IMR-90 (cell line): ENCODE results near the gene PLCG2. TPM values are rescaled to one million over a fixed set of nuclear protein-coding genes. Genes with fewer than 3 reads are reported as not detected.

ENCODE experiments used
- ATAC-seq: fragments of 200-7000 bp; cut with Tn5 transposase; 2 replicates; pipeline ENCODE4 v1.9.1; 2020; ENCODE audit warnings: low read depth, mild to moderate bottlenecking, moderate library complexity
- BruUV-seq: library from RNA; stranded (reverse); fragments of 400-500 nt; replicated peaks from 2 replicates; lab custom pipeline; 2021; lab: Mats Ljungman, UMichigan
- CTCF ChIA-PET: fragments of 300-600 bp; formaldehyde crosslinking; extraction: SDS; loops from one replicate; lab custom pipeline; 2021; ENCODE audit warnings: antibody characterized with exemption; lab: Yijun Ruan, JAX
- POLR2A ChIA-PET: fragments of 300-600 bp; sonication (Branson Sonifier 250); formaldehyde crosslinking; loops from one replicate; lab custom pipeline; 2022; ENCODE audit warnings: antibody characterized with exemption; ENCODE audit not compliant: unreplicated experiment; lab: Charles Lee
- DNase-seq: peaks from one replicate; pipeline ENCODE4 v3.0.0; 2013
- H2AFZ ChIP-seq: replicated peaks from 2 replicates; pipeline ENCODE3; 2013; ENCODE audit warnings: low read length, mild to moderate bottlenecking; ENCODE audit not compliant: poor library complexity
- H2AK5ac ChIP-seq: 2 replicates; pipeline ENCODE4 v1.6.1; 2013; ENCODE audit warnings: low read depth, low read length, inconsistent platforms
- H2AK9ac ChIP-seq: replicated peaks from 2 replicates; pipeline ENCODE3; 2013; ENCODE audit warnings: mild to moderate bottlenecking, low read depth, low read length, moderate library complexity; ENCODE audit not compliant: poor library complexity
- H2BK120ac ChIP-seq: 2 replicates; pipeline ENCODE4 v1.6.1; 2013; ENCODE audit warnings: low read depth, low read length, inconsistent platforms
- H2BK15ac ChIP-seq: 3 replicates; pipeline ENCODE4 v1.6.1; 2013; ENCODE audit warnings: low read depth, low read length, inconsistent platforms
- H2BK20ac ChIP-seq: 2 replicates; pipeline ENCODE4 v1.6.1; 2013; ENCODE audit warnings: low read depth, mild to moderate bottlenecking, inconsistent platforms, low read length, moderate library complexity
- H2BK5ac ChIP-seq: 2 replicates; pipeline ENCODE4 v1.6.1; 2013; ENCODE audit warnings: mild to moderate bottlenecking, low read depth, low read length, inconsistent platforms; ENCODE audit not compliant: poor library complexity, severe bottlenecking
- H3K14ac ChIP-seq: replicated peaks from 2 replicates; pipeline ENCODE4 v1.6.1; 2013; ENCODE audit warnings: low read depth, low read length, inconsistent platforms
- H3K18ac ChIP-seq: 2 replicates; pipeline ENCODE4 v1.6.1; 2013; ENCODE audit warnings: low read depth, low read length, control low read depth
- H3K23ac ChIP-seq: 2 replicates; pipeline ENCODE4 v1.6.1; 2013; ENCODE audit warnings: low read depth, low read length, inconsistent platforms
- H3K27ac ChIP-seq: 2 replicates; pipeline ENCODE4 v1.5.1; 2013; ENCODE audit warnings: mild to moderate bottlenecking, control low read depth, low read length; ENCODE audit not compliant: insufficient read depth
- H3K27me3 ChIP-seq: 2 replicates; pipeline ENCODE4 v1.6.1; 2013; ENCODE audit warnings: low read length; ENCODE audit not compliant: control insufficient read depth, insufficient read depth
- H3K36me3 ChIP-seq: 2 replicates; pipeline ENCODE4 v1.6.1; 2013; ENCODE audit warnings: low read length, mixed read lengths; ENCODE audit not compliant: control insufficient read depth, insufficient read depth
- H3K4ac ChIP-seq: 2 replicates; pipeline ENCODE4 v1.6.1; 2013; ENCODE audit warnings: low read depth, low read length, inconsistent platforms
- H3K4me1 ChIP-seq: 2 replicates; pipeline ENCODE4 v1.6.1; 2013; ENCODE audit warnings: low read length, mixed read lengths; ENCODE audit not compliant: control insufficient read depth, insufficient read depth
- H3K4me2 ChIP-seq: 2 replicates; pipeline ENCODE4 v1.6.1; 2013; ENCODE audit warnings: low read depth, mild to moderate bottlenecking, control low read depth, low read length, moderate library complexity
- H3K4me3 ChIP-seq: 2 replicates; pipeline ENCODE4 v1.5.1; 2013; ENCODE audit warnings: low read depth, mild to moderate bottlenecking, control low read depth, low read length, moderate library complexity; ENCODE audit not compliant: insufficient read depth
- H3K56ac ChIP-seq: 2 replicates; pipeline ENCODE4 v1.6.1; 2013; ENCODE audit warnings: low read length, inconsistent platforms; ENCODE audit not compliant: insufficient read depth; ENCODE audit errors: extremely low read depth
- H3K79me1 ChIP-seq, 2 experiments: 2 replicates each; pipeline ENCODE4 v1.6.1; 2013; ENCODE audit warnings: low read length in 2 of 2, inconsistent platforms in 1 of 2, low read depth in 1 of 2
- H3K9ac ChIP-seq: 2 replicates; pipeline ENCODE4 v1.6.1; 2013; ENCODE audit warnings: low read depth, low read length, control low read depth
- H3K9me1 ChIP-seq: 2 replicates; pipeline ENCODE4 v1.6.1; 2013; ENCODE audit warnings: low read length, inconsistent platforms; ENCODE audit not compliant: insufficient read depth
- H3K9me3 ChIP-seq: 2 replicates; pipeline ENCODE4 v1.6.1; 2013; ENCODE audit warnings: low read length; ENCODE audit not compliant: control insufficient read depth, insufficient read depth
- H4K20me1 ChIP-seq: 2 replicates; pipeline ENCODE4 v1.6.1; 2013; ENCODE audit warnings: low read length, inconsistent platforms; ENCODE audit not compliant: insufficient read depth
- H4K5ac ChIP-seq: 2 replicates; pipeline ENCODE4 v1.6.1; 2013; ENCODE audit warnings: mild to moderate bottlenecking, low read depth, low read length, control low read depth
- H4K8ac ChIP-seq, 2 experiments: 2 replicates each; pipeline ENCODE4 v1.6.1; 2013; ENCODE audit warnings: low read depth in 2 of 2, low read length in 2 of 2, control low read depth in 1 of 2, inconsistent platforms in 1 of 2
- H4K91ac ChIP-seq: 2 replicates; pipeline ENCODE4 v1.6.1; 2013; ENCODE audit warnings: low read depth, low read length, inconsistent platforms; ENCODE audit not compliant: insufficient read depth
- CTCF ChIP-seq: conservative IDR thresholded peaks from 2 replicates; pipeline ENCODE4 v1.5.1; 2012; ENCODE audit warnings: mild to moderate bottlenecking, low read depth, low read length, improper control_type of control experiment
- MAZ ChIP-seq: IDR thresholded peaks from 2 replicates; pipeline ENCODE4 v1.6.1; 2012; ENCODE audit warnings: low read depth, mild to moderate bottlenecking, low read length, improper control_type of control experiment, moderate library complexity, borderline replicate concordance
- RAD21 ChIP-seq: IDR thresholded peaks from 2 replicates; pipeline ENCODE4 v1.6.1; 2012; ENCODE audit warnings: low read length, improper control_type of control experiment
- RCOR1 ChIP-seq: IDR thresholded peaks from 2 replicates; pipeline ENCODE4 v1.6.1; 2012; ENCODE audit warnings: mild to moderate bottlenecking, low read length, improper control_type of control experiment; ENCODE audit not compliant: insufficient replicate concordance
- RFX5 ChIP-seq: IDR thresholded peaks from 2 replicates; pipeline ENCODE4 v1.8.0; 2012; ENCODE audit warnings: low read depth, mild to moderate bottlenecking, low read length, moderate library complexity
- WGBS, 2 experiments: methylation state at CpG; one replicate each; pipeline versions ENCODE4 v1.1.5 to v1.1.7; 2013; ENCODE audit warnings: missing lambda C conversion rate in 2 of 2; ENCODE audit not compliant: insufficient read length in 1 of 2; ENCODE audit errors: extremely low coverage in 2 of 2; 5-methylcytosine and 5-hydroxymethylcytosine counted together
- dilution Hi-C: fragments of 300-500 bp; cut with HindIII; formaldehyde crosslinking; loops from one replicate; pipeline ENCODE4 v1.14.3; 2018; ENCODE audit warnings: low sequenced_read_pairs; ENCODE audit not compliant: unreplicated experiment
- in situ Hi-C: fragments of 300-500 bp; cut with MboI; formaldehyde crosslinking; loops from 3 replicates; pipeline ENCODE4 v1.14.3; 2019; ENCODE audit warnings: low sequenced_read_pairs, inconsistent platforms, mixed read lengths
- intact Hi-C: fragments of 100-400 bp; cut with micrococcal nuclease; formaldehyde crosslinking; loops from 2 replicates; pipeline ENCODE4 v1.10.0; 2022
- polyA plus RNA-seq, 3 experiments: library from polyadenylated mRNA; depleted of rRNA; stranded (reverse); fragments of >200 nt; gene quantifications; 2 replicates each; pipeline ENCODE4 v1.2.3, GENCODE V29; 2012; ENCODE audit warnings: low replicate concordance in 1 of 3
- total RNA-seq: library from RNA; depleted of rRNA; stranded (reverse); fragments of >200 nt; gene quantifications from 2 replicates; pipeline ENCODE4 v1.2.3, GENCODE V29; 2012

PLCG2 gene
- total and polyA plus RNA-seq, 2 of the 4 experiments (the other 2 are of a cell fraction): 0.14 to 0.18 TPM

- H4K8ac ChIP-seq: no peak overlapping the region
- no peaks in the 10 kb centered on the region for H3K36me3 ChIP-seq
- H2BK120ac ChIP-seq: no peak overlapping the region
- no TSS peak for BruUV-seq
- H3K79me1 ChIP-seq: no peaks in the 10 kb centered on the region
- dilution Hi-C loops: no loop called here
- no peak overlapping the region for H3K9ac ChIP-seq
- TF ChIP-seq MAZ (no peak), RFX5 (no peak), RAD21 (no peak), CTCF (no peak), RCOR1 (no peak)
- ATAC-seq (no peak), DNase-seq (no peak)
- no peak overlapping the region for H3K4me3 ChIP-seq
- H3K4ac ChIP-seq: no peak overlapping the region
- no peaks in the 10 kb centered on the region; the same call in 1 of the 2 replicates for H3K4me1 ChIP-seq
- H3K56ac ChIP-seq: no peak overlapping the region
- H3K18ac ChIP-seq: no peak overlapping the region
- 36% methylated on average over 7 of the region's 16 CpGs; no CpG with 5 or more reads in 1 of the 2 experiments for WGBS, 2 experiments
- H3K27me3 ChIP-seq: peaks cover 12% of the 10 kb centered on the region
- no peak overlapping the region for H3K27ac ChIP-seq
- H3K9me3 ChIP-seq: no peaks in the 10 kb centered on the region
- no peak overlapping the region for H2BK15ac ChIP-seq
- no peak overlapping the region for H2AFZ ChIP-seq
- H2AK9ac ChIP-seq: no peak overlapping the region
- no peak overlapping the region for H2BK5ac ChIP-seq
- POLR2A ChIA-PET: interaction anchor here (0.6 kb wide), 1 partner anchor 12 kb away, joined by 3 read pairs; no protein-coding TSS in a partner anchor
- CTCF ChIA-PET: no interaction called here
- H3K23ac ChIP-seq: no peak overlapping the region
- H3K9me1 ChIP-seq: no peaks in the 10 kb centered on the region
- in situ Hi-C loops: no loop called here
- H2BK20ac ChIP-seq: no peak overlapping the region
- intact Hi-C loops: loop anchor here (5.0 kb wide), 1 partner anchor 521 kb away; no protein-coding TSS in a partner anchor
- H4K5ac ChIP-seq: no peak overlapping the region
- no peaks in the 10 kb centered on the region for H4K20me1 ChIP-seq
- no peak overlapping the region for H2AK5ac ChIP-seq
- H3K4me2 ChIP-seq: no peak overlapping the region; the same call in 1 of the 2 replicates
- no peak overlapping the region for H3K14ac ChIP-seq
- no peak overlapping the region for H4K91ac ChIP-seq
Measured at GRCh38 chr16:81888520-81889394, 109.7 kb downstream of the PLCG2 start.
